ENCODE data around the gene ARHGAP44.
"Not testable (repeated sequence)": the region's sequence is repeated elsewhere in the genome, so short reads cannot be mapped to it uniquely, and the experiment has no call there.

ARHGAP44 gene

DNA sequence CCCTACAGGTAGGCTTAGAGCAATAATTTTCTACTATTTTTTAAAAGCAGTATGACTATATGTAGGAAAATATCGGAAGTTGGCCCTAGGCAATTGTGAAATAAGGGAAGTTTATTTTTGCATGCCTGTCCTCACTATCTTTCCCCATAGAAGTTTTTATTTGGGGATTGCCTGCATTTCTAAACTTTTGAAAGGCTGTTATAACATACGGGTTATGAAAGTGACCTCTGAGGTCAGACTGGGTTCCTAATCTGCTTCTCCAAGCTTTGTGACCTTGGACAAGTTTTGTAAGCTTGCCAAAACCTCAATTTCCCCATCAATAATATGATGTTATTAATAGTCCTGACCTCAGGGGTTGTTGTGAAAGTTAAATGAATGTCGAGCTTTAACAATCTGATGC is 67.1 kb downstream of the ARHGAP44 start:
- Mint-ChIP-seq H3K4me3 (no peak overlapping the region), H3K27ac (no peak overlapping the region), H3K9me3 (peaks cover 4% of the 10 kb centered on the region), H3K4me1 (no peaks in the 10 kb centered on the region), H3K36me3 (peaks cover 5% of the 10 kb centered on the region)
- no peak for DNase-seq (ENCODE audit: low spot score in 2 of 2)
- no peak for ATAC-seq

DNA sequence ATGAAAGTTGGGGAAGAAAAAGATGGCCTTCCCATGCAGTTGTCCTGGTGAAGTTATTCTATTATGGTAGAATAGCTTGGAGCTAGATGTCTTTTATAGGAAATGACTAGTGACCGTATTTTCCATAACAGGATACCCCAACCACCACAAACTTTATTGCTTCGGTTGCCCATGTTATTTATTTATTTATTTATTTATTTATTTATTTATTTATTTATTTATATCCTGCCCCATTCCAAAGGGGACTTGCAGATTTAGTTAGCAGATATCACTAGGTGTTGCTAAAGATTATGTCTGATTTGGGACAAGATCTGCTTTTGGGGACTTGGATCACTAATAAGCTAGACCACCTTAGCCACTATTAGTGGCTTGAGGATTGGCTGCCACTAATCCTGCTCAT is 68.3 kb downstream of the ARHGAP44 start:
- H3K36me3 Mint-ChIP-seq, result peaks cover 5% of the 10 kb centered on the region
- ATAC-seq (no peak), DNase-seq (ENCODE audit: low spot score in 2 of 2) (no peak)
- no peak overlapping the region for H3K27ac Mint-ChIP-seq
- H3K9me3 Mint-ChIP-seq, result peaks cover 4% of the 10 kb centered on the region
- no peak overlapping the region for H3K4me3 Mint-ChIP-seq
- H3K4me1 Mint-ChIP-seq, result no peaks in the 10 kb centered on the region

DNA sequence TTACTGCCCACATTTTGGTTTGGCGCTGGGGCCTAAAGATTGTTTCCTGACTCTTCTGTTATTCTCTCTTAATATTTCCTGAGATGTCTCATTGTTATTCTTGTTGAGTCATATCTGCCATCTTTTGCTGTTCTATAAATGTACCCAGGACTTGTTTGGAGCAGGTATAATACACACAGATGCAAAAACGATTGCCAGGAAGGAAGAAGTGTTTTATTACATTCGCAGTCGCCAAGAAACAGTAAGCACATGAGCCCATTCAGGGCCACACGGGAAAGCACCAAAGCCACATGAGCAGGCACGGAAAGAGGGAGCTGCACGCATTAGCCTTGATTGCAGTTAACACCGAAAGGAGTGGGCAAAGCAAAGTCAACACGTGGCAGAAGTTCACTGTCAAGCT is 70.2 kb downstream of the ARHGAP44 start:
- Mint-ChIP-seq H3K4me3 (no peak overlapping the region), H3K9me3 (peaks cover 4% of the 10 kb centered on the region), H3K27ac (no peak overlapping the region), H3K36me3 (peaks cover 5% of the 10 kb centered on the region), H3K4me1 (no peaks in the 10 kb centered on the region)
- ATAC-seq, result no peak
- no peak for DNase-seq (ENCODE audit: low spot score in 2 of 2)

DNA sequence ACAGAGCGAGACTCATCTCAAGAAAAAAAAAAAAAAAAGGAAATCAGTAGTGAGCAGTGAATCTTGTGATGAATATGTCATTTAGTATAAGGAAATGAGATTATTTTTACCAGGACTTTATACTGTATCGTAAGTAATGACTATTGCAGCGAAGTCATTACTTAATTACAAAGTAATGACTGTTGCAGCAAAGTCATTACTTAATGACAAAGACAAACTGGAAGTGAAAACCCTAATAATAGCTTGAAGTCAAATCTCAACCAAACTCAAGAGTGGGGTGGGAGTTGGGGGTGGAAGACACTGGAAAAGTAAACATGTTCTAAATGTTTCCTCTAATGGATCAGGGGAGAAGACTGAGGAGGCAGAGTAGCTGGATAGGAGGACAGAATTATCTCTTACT is 76.5 kb downstream of the ARHGAP44 start:
- DNase-seq (ENCODE audit: low spot score in 2 of 2) (no peak), ATAC-seq (no peak)
- Mint-ChIP-seq H3K9me3 (peaks cover under 1% of the 10 kb centered on the region), H3K27ac (no peak overlapping the region), H3K4me1 (no peaks in the 10 kb centered on the region), H3K4me3 (no peak overlapping the region), H3K36me3 (no peaks in the 10 kb centered on the region)

DNA sequence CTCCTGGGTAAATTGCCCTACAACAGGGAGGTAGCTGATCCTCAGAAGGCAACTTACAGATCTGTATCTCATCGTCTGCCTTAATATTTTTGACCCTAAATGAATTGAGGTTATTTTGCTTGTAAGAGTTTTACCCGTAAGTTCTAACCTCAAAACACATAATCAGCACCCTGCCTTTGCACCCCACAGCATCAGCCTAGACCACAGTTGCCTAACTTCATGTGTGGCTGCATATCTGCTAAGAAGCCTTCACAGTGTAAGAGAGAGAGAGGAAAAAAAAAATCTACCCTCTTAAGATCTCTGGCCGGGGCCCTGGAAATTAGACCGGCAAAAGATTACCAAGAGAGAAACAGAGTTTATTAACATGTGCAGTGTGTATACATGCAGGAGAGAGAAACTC is 76.9 kb downstream of the ARHGAP44 start:
- no peaks in the 10 kb centered on the region for H3K4me1 Mint-ChIP-seq
- no peak overlapping the region for H3K27ac Mint-ChIP-seq
- H3K9me3 Mint-ChIP-seq, result peaks cover 2% of the 10 kb centered on the region
- ATAC-seq (no peak), DNase-seq (ENCODE audit: low spot score in 2 of 2) (no peak)
- no peaks in the 10 kb centered on the region for H3K36me3 Mint-ChIP-seq
- H3K4me3 Mint-ChIP-seq, result no peak overlapping the region

DNA sequence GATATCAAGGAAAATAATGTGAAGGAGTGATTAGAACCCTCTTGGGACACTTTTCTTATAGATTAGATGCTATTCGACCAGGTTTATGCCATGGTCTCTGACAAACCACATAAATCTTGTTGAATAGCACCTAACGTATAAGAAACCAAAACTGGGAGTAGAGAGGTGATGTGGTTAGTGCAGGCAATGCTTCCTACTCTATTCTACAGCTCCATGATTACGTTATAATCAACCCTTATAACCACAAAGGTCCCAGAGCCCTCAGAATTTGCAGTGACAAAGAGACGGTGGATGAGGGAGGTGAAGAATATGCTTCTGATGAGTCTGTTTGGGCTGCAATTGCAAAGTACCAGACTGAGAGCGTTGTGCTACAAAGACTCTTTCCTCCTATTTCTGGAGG is 78.4 kb downstream of the ARHGAP44 start:
- H3K9me3 Mint-ChIP-seq, result peaks cover 4% of the 10 kb centered on the region
- H3K4me3 Mint-ChIP-seq, result no peak overlapping the region
- ATAC-seq, result no peak
- no peaks in the 10 kb centered on the region for H3K36me3 Mint-ChIP-seq
- DNase-seq (ENCODE audit: low spot score in 2 of 2), result no peak
- H3K4me1 Mint-ChIP-seq, result no peaks in the 10 kb centered on the region
- no peak overlapping the region for H3K27ac Mint-ChIP-seq

DNA sequence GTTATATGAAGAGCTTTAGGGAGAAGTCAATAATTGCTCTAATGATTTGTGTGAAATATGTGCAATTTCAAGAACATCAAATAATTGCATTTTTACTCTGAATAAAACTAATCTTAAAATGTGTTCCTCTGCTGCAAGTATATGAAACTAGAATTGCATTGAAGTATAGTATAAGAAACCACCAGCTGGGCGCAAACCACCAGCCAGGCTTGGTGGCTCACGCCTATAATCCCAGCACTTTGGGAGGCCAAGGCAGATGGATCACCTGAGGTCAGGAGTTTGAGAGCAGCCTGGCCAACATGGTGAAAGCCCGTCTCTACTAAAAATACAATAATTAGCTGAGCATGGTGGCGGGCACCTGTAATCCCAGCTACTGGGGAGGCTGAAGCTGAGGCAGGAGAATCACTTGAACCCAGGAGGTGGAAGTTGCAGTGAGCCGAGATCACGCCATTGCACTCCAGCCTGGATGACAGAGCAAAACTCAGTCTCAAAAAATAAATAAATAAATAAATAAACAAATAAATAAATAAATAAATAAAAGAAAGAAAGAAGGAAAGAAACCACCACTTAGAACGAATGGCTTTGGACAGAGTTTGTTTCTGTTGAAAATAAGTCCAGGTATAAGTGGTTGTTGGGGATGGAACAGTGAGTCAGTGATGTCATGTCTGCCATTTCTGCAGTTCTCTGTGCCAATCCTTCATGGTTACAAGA is 84.3 kb downstream of the ARHGAP44 start:
- H3K4me3 Mint-ChIP-seq; H3K36me3 Mint-ChIP-seq; H3K27ac Mint-ChIP-seq; H3K4me1 Mint-ChIP-seq; DNase-seq (ENCODE audit: low spot score in 2 of 2); ATAC-seq; H3K9me3 Mint-ChIP-seq: not testable (repeated sequence)

DNA sequence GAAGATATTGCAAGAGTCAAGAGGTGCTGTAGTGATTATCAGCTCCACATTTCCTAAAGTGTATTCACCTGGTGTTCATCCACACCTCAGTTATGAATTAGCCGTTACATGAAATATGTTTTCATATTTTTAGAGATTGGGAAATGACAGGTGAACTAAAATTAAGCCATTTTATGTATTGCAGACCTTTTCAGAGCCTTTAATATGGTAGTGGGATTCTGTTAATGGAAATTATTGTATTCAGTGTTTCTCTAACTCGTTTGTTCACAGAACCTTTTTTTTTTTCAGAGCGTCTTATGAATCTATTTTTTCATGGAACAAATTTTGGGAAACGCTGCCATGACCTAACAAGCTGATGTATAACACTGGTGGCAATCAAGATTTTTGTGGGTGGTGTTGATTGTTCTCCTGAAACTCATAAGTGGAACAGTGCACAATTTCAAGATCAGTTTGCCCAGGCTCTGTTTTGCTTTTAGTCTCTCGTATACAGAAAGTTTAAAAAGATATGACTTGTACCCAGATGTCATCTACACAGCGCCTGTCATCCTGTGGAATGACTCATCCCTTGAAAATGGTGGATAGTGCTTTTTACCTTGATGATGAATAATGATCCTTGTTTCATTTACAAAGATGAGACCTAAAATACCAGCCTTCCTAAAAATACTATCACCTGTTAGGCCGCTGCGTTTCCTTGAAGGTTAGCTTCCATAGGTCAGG is 88.8 kb downstream of the ARHGAP44 start:
- no peak overlapping the region for H3K27ac Mint-ChIP-seq
- no peaks in the 10 kb centered on the region for H3K36me3 Mint-ChIP-seq
- DNase-seq (ENCODE audit: low spot score in 2 of 2) (no peak), ATAC-seq (no peak)
- peaks cover 5% of the 10 kb centered on the region for H3K9me3 Mint-ChIP-seq
- no peak overlapping the region for H3K4me3 Mint-ChIP-seq
- no peaks in the 10 kb centered on the region for H3K4me1 Mint-ChIP-seq

DNA sequence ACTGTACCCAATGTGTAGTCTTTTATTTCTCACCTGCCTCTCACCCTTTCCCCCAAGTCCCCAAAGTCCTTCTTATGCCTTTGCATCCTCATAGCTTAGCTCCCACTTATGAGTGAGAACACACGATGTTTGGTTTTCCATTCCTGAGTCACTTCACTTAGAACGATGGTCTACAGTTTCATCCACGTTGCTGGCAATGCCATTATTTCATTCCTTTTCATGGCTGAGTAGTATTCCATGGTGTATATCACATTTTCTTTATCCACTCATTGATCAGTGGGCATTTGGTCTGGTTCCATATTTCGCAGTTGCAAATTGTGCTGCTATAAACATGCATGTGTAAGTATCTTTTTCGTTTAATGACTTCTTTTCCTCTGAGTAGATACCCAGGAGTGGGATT is 89.8 kb downstream of the ARHGAP44 start:
- not testable (repeated sequence) for ATAC-seq; H3K9me3 Mint-ChIP-seq; H3K36me3 Mint-ChIP-seq; H3K4me1 Mint-ChIP-seq; H3K4me3 Mint-ChIP-seq; H3K27ac Mint-ChIP-seq; DNase-seq (ENCODE audit: low spot score in 2 of 2)

DNA sequence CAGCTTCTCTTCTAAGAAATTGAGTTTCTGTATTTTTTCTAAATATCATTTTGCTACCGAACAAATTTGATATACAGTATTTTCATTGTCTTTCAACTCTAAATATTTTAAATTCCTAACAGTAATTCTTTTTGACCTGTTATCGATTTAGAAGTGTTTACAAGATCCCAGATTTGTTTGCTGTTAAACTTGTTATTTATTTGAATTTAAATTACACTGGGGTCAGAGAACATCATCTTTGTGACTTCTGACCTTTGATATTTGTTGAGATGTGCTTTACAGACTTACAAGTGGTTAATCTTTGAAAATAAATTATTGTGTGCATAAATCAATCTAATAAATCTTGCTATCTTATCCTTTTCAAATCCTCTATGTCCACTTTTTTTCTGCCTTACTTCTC is 94.2 kb downstream of the ARHGAP44 start:
- no peak for DNase-seq (ENCODE audit: low spot score in 2 of 2)
- Mint-ChIP-seq H3K4me3 (no peak overlapping the region), H3K36me3 (no peaks in the 10 kb centered on the region), H3K27ac (no peak overlapping the region), H3K4me1 (no peaks in the 10 kb centered on the region), H3K9me3 (peaks cover 3% of the 10 kb centered on the region)
- ATAC-seq, result no peak

DNA sequence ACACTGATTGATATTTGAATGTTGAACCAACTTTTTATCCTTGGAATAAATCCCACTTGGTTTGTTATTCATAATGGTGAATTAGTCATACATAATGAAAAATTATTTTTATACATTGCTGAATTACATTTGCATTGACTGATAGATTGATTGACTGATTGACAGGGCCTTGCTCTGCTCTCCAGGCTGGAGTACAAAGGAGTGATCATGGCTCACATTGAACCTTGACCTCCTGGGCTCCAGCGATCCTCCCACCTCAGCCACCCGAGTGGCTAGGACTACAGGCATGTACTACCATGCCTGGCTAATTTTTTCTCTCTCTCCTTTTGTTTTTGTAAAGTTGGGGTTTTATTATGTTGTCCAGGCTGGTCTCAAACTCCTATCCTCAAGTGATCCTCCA is 97.8 kb downstream of the ARHGAP44 start:
- DNase-seq (ENCODE audit: low spot score in 2 of 2), result no peak
- peaks cover 4% of the 10 kb centered on the region for H3K9me3 Mint-ChIP-seq
- no peaks in the 10 kb centered on the region for H3K4me1 Mint-ChIP-seq
- no peaks in the 10 kb centered on the region for H3K36me3 Mint-ChIP-seq
- no peak overlapping the region for H3K27ac Mint-ChIP-seq
- no peak for ATAC-seq
- H3K4me3 Mint-ChIP-seq, result no peak overlapping the region

DNA sequence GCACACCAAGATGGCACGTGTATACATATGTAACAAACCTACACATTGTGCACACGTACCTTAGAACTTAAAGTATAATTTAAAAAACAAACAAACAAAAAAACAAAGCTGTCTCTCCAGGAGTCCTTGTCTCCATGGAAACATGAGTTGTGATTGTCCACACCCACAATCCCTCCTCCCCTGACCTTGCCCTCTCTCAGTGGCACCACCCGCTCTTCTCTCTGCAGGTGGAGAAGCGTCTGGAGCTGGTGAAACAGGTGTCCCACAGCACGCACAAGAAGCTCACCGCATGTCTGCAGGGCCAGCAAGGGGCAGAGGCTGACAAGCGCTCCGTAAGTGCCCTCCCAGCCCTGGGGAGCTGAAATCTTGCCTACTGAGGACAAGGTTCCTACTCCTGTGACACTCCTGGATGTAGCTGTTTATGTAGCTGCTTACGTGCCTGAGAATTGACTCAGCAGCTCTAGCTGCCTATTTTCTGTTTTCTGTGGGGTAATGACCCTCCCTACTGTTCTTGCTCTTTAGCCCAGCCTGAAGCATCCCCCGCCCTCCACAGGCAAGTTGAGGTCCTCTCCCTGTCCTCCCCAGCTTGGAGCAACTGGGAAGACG is 107.0 kb downstream of the ARHGAP44 start:
- Mint-ChIP-seq H3K36me3 (no peaks in the 10 kb centered on the region), H3K4me3 (no peak overlapping the region), H3K9me3 (peaks cover 12% of the 10 kb centered on the region), H3K27ac (no peak overlapping the region), H3K4me1 (no peaks in the 10 kb centered on the region)
- ATAC-seq (no peak), DNase-seq (ENCODE audit: low spot score in 2 of 2) (no peak)

DNA sequence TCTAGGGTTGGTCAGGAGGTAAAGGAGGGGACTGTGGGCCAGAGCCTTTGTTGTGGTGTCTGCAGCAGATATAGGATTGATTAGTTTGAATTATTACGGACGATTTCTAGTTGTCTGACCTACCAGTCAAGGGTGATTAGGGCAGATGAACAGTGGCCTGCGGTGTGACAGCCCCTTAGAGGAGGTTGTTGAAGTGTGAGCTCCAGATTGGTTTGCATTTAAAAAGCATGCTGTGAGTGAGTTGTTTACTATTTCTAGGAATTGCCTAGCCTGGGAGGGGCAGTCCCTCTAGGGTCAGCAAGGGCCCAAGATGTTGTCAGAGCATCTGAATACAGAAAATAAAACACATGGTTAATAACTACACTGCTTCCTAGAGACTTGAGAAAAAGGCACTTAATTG is 108.8 kb downstream of the ARHGAP44 start:
- no peak overlapping the region for H3K4me3 Mint-ChIP-seq
- ATAC-seq (no peak), DNase-seq (ENCODE audit: low spot score in 2 of 2) (no peak)
- H3K27ac Mint-ChIP-seq, result no peak overlapping the region
- H3K9me3 Mint-ChIP-seq, result peaks cover 6% of the 10 kb centered on the region
- no peaks in the 10 kb centered on the region for H3K36me3 Mint-ChIP-seq
- no peaks in the 10 kb centered on the region for H3K4me1 Mint-ChIP-seq

DNA sequence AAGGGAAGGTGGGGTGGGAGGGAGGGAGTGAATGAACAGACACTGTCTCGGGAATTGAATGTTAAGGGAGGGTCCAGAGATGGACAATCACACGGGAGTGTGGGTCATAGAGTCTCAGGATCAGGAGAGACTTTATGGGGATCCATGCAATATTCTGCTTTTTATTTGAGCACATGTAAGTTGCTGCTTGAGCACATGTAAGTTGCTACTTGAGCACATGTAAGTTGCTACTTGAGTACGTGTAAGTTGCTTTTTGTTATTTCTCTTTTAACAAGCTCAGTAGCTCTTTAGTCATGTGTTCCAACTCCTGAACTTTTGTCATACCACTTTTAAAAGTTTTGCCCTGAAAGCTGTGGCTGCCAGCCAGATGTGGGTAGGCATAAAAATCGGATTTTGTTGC is 110.3 kb downstream of the ARHGAP44 start:
- no peaks in the 10 kb centered on the region for H3K36me3 Mint-ChIP-seq
- no peaks in the 10 kb centered on the region for H3K4me1 Mint-ChIP-seq
- no peak for ATAC-seq
- no peak overlapping the region for H3K27ac Mint-ChIP-seq
- DNase-seq (ENCODE audit: low spot score in 2 of 2), result no peak
- H3K9me3 Mint-ChIP-seq, result peaks cover 3% of the 10 kb centered on the region
- H3K4me3 Mint-ChIP-seq, result no peak overlapping the region

DNA sequence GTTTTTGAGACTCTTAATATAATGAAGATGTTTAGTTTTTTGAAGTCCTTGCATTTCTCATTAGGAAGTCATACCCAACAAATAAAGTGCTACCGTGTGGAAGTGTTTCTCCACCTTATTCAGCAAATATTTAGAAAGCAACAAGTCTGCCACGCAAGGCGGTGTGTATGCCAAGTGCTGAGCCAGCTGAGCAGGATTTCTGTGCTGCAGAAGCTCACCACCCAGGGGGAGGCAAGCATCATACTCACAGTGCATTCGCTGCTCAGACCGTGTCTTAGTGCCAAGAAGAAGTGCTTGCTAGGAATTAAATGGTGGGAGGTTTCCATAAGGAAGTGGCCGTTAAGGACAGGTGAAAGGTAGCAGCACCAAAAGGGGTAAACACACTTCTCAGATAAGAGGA is 111.2 kb downstream of the ARHGAP44 start:
- Mint-ChIP-seq H3K4me1 (no peaks in the 10 kb centered on the region), H3K4me3 (no peak overlapping the region), H3K9me3 (peaks cover 3% of the 10 kb centered on the region), H3K27ac (no peak overlapping the region), H3K36me3 (no peaks in the 10 kb centered on the region)
- DNase-seq (ENCODE audit: low spot score in 2 of 2), result no peak
- no peak for ATAC-seq

DNA sequence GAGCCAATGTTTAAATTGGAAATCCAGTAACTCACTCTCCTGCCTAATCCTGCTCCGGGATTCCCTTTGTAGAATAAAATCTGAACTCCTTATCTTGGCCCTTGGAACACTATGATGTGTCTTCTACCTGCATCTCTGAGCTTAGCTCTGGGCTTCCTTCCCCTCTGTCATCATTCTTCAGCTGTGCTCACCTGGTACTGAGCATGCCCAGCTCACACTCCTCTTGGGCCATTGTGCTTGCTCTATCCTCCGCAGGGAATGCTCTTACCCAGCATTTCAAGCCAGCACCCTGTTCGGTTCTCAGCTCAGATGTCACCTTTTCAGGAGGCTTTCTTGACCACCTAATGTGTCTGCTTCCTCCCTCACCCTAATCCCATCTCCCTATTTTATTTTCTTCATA is 112.7 kb downstream of the ARHGAP44 start:
- Mint-ChIP-seq H3K9me3 (peaks cover 6% of the 10 kb centered on the region), H3K27ac (no peak overlapping the region), H3K4me1 (no peaks in the 10 kb centered on the region), H3K4me3 (no peak overlapping the region), H3K36me3 (no peaks in the 10 kb centered on the region)
- DNase-seq (ENCODE audit: low spot score in 2 of 2), result no peak
- no peak for ATAC-seq

Measured in stimulated activated effector memory CD8-positive, alpha-beta T cell treated with anti-CD3 and anti-CD28 coated beads, Interleukin-12 subunit alpha, Interleukin-12 subunit beta, amount 100 ng/mL, for 72 hours (primary cell).